NCI-H128 (cell line): ENCODE results near the gene ATP8B1.
"Not testable (repeated sequence)": the region's sequence is repeated elsewhere in the genome, so short reads cannot be mapped to it uniquely, and the experiment has no call there.

Source experiments
- DNase-seq: peaks from one replicate; lab custom pipeline; 2025; ENCODE audit not compliant: unreplicated experiment; lab: John Stamatoyannopoulos, UW

The ATP8B1 gene

GRCh38 chr18:57677262-57678211, 125.6 kb downstream of the ATP8B1 start:
- no peak for DNase-seq

GRCh38 chr18:57674891-57675290, 128.2 kb downstream of the ATP8B1 start:
- no peak for DNase-seq

- DNase-seq = no peak
Measured at GRCh38 chr18:57670046-57670445, 133.1 kb downstream of the ATP8B1 start.

- no peak for DNase-seq
Measured at GRCh38 chr18:57668021-57668420, 135.1 kb downstream of the ATP8B1 start.

GRCh38 chr18:57666818-57667497, 136.2 kb downstream of the ATP8B1 start:
- DNase-seq = no peak

- no peak for DNase-seq
Measured at GRCh38 chr18:57664568-57665165, 138.4 kb downstream of the ATP8B1 start.

- no peak for DNase-seq
Measured at GRCh38 chr18:57660961-57661360, 142.2 kb downstream of the ATP8B1 start.

GRCh38 chr18:57659460-57660102, 143.5 kb downstream of the ATP8B1 start:
- DNase-seq = no peak

- no peak for DNase-seq
Measured at GRCh38 chr18:57657542-57657941, 145.6 kb downstream of the ATP8B1 start.

GRCh38 chr18:57655740-57656139, 147.4 kb downstream of the ATP8B1 start:
- DNase-seq = no peak

GRCh38 chr18:57651914-57652313, 151.2 kb downstream of the ATP8B1 start:
- no peak for DNase-seq

GRCh38 chr18:57649556-57650500, 153.3 kb downstream of the ATP8B1 start:
- no peak for DNase-seq

GRCh38 chr18:57648414-57648813, 154.7 kb downstream of the ATP8B1 start:
- no peak for DNase-seq

GRCh38 chr18:57644540-57644939, 158.6 kb downstream of the ATP8B1 start:
- DNase-seq = no peak

- not testable (repeated sequence) for DNase-seq
Measured at GRCh38 chr18:57643726-57644125, 159.4 kb downstream of the ATP8B1 start.

- DNase-seq = not testable (repeated sequence)
Measured at GRCh38 chr18:57642462-57642861, 160.7 kb downstream of the ATP8B1 start.

GRCh38 chr18:57640749-57641148, 162.4 kb downstream of the ATP8B1 start:
- DNase-seq = no peak

- no peak for DNase-seq
Measured at GRCh38 chr18:57640236-57640635, 162.9 kb downstream of the ATP8B1 start.

GRCh38 chr18:57635003-57635822, 167.9 kb downstream of the ATP8B1 start:
- no peak for DNase-seq
